Stimulated activated CD4-positive, alpha-beta T cell treated with anti-CD3 and anti-CD28 coated beads, Interleukin-15, amount 100 ng/mL, for 1 hour (primary cell): Measurements from ENCODE around the gene RGL3.
"Not testable (repeated sequence)": the region's sequence is repeated elsewhere in the genome, so short reads cannot be mapped to it uniquely, and the experiment has no call there.

Experiments used
- DNase-seq, 2 donors: peaks; one replicate each; pipeline ENCODE4 v3.0.0-alpha.2; 2020; ENCODE audit warnings: low read depth in 1 of 2, low spot score in 1 of 2

The RGL3 gene

DNA sequence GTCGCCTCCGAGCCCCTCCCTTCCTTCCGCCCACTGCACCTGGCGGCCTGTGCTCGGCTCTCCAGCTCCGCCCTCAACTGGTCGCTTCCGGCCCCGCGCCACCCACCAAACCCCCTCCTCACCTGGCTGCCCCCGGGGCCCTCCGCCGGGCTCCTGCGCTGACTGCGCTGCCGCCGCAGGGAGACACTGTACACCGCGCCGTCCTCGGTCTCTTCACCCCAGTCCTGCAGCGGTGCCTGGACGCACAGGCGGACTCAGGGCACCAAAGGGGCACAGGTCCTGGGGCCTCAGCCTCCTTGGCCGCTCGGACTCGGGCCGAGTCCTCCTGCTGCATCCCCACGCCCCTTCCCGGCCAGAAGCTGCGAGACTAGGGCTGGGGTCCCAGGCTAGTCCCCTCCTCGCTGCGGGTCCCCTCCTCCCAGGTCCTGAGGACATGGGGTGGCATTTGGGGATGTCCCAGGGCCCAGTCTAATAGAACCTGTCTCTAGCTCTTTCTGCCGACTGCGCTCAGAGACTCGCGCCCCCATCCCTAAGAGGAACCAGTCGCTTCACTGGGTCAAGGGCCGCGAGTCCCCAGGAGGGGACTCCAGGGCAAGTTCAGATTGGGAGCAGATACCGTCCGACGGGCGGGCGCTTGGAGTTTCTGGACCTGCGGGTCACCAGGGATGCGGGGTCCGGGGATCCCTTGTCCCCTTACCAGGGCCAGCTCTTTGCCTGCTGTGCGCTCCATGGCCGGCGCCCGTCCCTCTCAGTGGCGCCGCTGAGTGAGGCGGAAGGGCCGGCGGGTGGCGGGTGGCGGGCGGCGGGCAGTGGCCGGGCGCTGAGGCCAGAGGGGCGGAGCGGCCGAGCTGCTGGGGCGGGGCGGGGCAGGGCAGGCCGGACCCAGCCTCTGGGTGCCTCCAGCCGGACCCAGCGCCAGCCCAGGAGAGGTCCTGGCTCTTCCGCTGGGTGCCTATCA, at the start of gene RGL3:
RGL3 (minus strand) TSS at position 766 of the 958 bp plus-strand sequence; CDS start at position 730, 36 bp downstream.
- DNase-seq, result no peak

DNA sequence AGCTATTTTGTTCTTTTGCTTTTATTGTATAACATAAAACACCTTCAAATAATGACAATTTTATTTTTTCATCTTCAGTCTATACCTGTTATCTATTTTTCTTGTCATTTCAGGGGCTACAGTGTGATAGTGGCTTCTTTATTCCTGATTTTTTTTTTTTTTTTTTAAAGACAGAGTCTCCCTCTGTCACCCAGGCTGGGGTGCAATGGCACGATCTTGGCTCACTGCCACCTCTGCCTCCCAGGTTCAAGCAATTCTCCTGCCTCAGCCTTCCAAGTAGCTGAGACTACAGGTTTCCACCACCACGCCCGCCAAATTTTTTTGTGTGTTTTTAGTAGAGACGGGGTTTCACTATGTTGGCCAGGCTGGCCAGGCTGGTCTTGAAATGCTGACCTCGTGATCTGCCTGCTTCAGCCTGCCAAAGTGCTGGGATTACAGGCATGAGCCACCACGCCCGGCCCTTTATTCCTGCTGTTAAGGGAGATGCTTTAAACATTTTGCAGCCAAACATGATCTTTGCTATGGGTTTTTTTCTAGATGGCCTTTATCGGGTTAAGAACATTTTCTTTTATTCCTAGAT, 49.2 kb upstream of the RGL3 start:
- DNase-seq, result not testable (repeated sequence)

- DNase-seq, result no peak
Measured at GRCh38 chr19:11465600-11465999, 46.5 kb upstream of the RGL3 start.

DNA sequence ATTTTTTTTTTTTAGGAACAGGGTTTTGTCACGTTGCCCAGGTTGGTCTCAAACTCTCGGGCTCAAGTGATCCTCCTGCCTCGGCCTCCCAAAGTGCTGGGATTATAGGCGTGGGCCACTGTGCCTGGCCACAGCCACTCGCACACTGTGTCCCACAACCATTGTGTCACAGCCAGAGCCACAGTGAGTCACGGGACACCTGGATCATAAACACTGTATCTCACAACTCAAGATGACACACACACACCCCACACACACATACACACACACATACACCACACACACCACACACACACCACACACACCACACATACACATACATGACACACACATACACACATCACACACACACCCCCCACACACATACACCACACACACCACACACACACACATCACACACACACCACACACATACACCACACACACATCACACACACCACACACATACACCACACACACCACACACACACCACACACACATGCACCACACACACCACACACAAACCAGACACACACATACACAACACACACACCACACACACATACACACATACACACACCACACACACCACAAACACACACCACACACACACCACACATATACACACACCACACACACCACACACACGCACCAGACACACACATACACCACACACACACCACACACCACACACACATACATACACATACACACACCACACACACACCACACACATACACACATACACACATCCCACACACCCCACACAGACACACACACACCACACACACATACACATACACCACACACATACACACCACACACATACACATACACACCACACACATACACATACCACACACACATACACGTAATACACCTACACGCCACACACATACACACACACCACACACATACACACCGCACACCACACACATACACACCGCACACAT, 45.5 kb upstream of the RGL3 start:
- DNase-seq, result no peak

DNA sequence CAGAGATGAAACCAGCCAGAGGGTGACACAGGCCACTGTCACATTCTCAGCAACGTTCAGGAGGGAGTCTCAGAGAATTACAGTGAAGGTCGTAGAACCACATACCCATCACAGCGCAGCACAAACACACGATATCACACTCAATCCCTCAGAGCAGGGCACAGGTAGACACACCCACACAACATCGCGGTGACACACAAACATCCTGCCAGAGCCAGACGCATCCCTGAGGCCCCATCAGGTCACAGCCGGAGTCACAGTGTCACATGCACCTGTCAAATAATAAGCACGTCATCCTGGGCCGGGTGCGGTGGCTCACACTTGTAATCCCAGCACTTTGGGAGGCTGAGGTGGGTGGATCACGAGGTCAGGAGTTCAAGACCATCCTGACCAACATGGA, 44.3 kb upstream of the RGL3 start:
- DNase-seq, result no peak

DNA sequence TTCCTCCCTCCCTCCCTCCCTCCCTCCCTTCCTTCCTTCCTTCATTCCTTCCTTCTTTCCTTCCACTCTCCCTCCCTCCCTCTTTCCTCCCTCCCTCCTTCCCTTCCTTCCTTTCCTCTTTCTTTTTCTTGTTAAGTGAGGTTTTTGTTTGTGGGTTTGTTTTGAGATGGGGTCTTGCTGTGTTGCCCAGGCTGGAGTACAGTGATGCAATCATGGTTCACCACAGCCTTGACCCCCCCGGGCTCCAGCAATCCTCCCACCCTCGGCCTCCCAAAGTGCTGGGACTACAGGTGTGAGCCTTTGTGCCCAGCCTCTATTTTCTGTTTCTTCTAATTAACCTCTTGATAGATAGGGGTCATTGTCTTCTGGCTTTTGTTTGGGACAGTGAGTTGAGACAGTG, 42.3 kb upstream of the RGL3 start:
- no peak for DNase-seq

GRCh38 chr19:11460207-11460606, 41.1 kb upstream of the RGL3 start:
- no peak for DNase-seq

- not testable (repeated sequence) for DNase-seq
Measured at GRCh38 chr19:11458912-11459311, 39.8 kb upstream of the RGL3 start.

- DNase-seq, result no peak
Measured at GRCh38 chr19:11458236-11458900, 39.3 kb upstream of the RGL3 start.

GRCh38 chr19:11457831-11458230, 38.7 kb upstream of the RGL3 start:
- no peak for DNase-seq

- DNase-seq, result no peak
Measured at GRCh38 chr19:11457115-11457514, 38.0 kb upstream of the RGL3 start.

DNA sequence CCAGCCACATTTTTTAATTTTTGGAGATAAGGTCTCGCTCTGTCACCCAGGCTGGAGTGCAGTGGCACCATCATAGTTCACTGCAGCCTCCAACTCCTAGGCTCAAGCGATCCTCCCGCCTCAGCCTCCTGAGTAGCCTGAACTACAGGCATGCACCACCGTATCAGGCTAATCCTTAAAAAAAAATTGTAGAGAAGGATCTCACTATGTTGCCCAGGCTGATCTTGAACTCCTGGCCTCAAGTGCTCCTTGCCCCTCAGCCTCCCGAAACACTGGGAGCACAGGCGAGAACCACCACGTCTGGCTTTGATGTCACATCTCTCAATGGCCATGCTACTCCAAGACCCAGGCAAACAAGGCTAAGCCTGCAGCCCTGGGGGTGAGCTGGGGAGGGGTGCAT, 37.5 kb upstream of the RGL3 start:
- no peak for DNase-seq

DNA sequence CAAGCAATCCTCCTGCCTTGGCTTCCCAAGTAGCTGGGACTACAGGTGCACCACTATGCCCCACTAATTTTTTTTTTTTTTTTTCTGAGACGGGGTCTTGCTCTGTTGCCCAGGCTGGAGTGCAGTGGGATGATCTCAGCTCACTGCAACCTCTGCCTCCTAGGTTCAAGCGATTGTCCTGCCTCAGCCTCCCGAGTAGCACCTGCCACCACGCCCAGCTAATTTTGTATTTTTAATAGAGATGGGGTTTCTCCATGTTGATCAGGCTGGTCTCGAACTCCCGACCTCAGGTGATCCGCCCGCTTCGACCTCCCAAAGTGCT, 36.1 kb upstream of the RGL3 start:
- not testable (repeated sequence) for DNase-seq

DNA sequence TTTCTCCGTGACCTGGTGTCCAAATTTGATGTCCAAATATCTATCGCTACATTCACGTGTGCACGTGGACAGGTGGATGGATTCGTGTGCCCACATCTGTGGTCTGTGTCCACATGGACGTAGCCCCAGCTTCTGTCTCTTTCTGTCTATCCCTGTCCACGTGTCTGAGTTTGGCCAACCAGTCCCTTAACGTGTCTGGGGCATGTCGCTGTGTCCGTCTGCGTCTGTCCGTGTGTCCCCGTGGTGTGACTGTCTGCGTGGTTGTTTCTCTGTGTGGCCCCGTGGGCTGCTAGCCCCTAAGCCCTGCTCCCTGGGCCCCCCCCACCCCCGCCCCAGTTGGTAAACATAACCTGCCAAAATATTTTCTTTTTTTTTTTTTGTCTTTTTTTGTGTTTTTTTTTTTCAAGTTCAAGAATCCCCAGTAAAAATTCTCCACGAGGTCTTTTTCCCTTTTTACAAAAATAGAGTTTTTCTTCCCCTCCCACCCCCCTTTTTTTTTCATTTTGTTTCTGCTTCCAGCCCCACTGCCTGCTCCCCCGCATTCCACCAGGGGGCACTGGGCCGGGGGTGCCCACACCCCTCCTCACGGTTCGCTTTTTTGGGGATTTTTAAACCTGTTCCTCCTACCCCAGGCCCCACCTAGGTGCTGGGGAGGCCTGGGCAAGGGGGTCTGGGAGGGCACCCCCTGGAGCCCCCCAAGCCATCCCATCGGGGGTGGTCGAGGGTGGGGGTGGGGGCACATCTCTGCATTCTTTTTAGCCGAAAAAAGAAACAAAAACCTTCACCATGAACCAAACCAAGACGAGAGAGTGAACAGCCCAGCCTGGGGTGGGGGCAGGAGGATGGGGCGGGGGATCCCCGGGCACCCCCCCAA, 34.6 kb upstream of the RGL3 start:
- DNase-seq, result no peak

- no peak for DNase-seq
Measured at GRCh38 chr19:11452620-11453310, 33.7 kb upstream of the RGL3 start.

DNA sequence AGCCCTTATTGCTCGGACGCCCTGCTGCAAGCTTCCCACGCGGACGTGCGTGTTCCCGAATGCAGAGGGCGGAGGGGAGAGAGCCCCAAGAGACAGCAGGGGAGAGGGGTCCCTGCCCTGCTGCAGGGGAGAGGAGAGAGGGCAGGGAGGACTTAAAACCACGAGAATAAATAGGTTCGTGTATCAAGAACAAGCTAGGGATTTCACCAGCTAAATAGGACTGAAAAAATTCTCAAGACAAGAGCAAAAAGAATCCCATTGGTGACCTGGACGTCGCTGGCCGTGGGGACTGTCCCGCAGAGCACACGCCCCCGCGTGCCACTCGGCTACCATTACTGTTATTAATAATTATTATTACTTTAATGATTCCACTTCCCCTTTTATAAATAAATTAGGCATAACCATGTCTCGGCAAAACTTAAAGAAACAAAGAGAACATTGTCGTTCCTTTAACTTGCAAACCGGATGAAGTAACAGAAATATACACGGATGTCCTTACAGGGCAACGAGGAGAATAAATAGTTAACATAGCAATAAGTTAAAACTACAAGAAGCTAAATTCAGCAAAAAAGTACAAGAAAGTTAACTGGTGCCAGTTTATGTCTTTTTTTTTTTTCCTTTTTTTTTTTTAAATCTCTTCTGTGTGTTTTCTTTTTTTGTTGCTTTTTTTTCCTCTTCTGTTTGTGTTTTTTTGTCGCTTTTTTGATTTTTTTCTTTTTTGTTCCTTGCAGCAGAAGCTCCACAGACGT, 32.9 kb upstream of the RGL3 start:
- no peak for DNase-seq

- no peak for DNase-seq
Measured at GRCh38 chr19:11451327-11451870, 32.3 kb upstream of the RGL3 start.

- DNase-seq, result no peak
Measured at GRCh38 chr19:11450570-11451326, 31.6 kb upstream of the RGL3 start.
